Eye (tissue), 1 donor: ENCODE results near the gene SLC6A6.

ENCODE experiments used
- DNase-seq: peaks from one replicate; pipeline ENCODE4 v3.0.0-alpha.2; 2015

The SLC6A6 gene

GRCh38 chr3:14455571-14456317 is 53.3 kb downstream of the SLC6A6 start:
- DNase-seq = no peak

GRCh38 chr3:14456794-14457193 is 54.4 kb downstream of the SLC6A6 start:
- no peak for DNase-seq

GRCh38 chr3:14457481-14457880 is 55.1 kb downstream of the SLC6A6 start:
- DNase-seq = no peak

GRCh38 chr3:14457999-14458398 is 55.6 kb downstream of the SLC6A6 start:
- no peak for DNase-seq

- no peak for DNase-seq
These were observed 56.2 kb downstream of the SLC6A6 start for GRCh38 chr3:14458434-14459275.

- no peak for DNase-seq
These were observed 57.0 kb downstream of the SLC6A6 start for GRCh38 chr3:14459384-14459783.

- no peak for DNase-seq
These were observed 57.4 kb downstream of the SLC6A6 start for GRCh38 chr3:14459787-14460186.

GRCh38 chr3:14460342-14461005 is 58.1 kb downstream of the SLC6A6 start:
- no peak for DNase-seq

GRCh38 chr3:14461006-14461747 is 58.8 kb downstream of the SLC6A6 start:
- DNase-seq = no peak

- DNase-seq = peak; percentile 49
These were observed 59.4 kb downstream of the SLC6A6 start for GRCh38 chr3:14461748-14462324.

- DNase-seq = no peak
These were observed 60.3 kb downstream of the SLC6A6 start for GRCh38 chr3:14462738-14463137.

GRCh38 chr3:14463330-14464140 is 61.1 kb downstream of the SLC6A6 start:
- peak; percentile 33 for DNase-seq

- no peak for DNase-seq
These were observed 61.7 kb downstream of the SLC6A6 start for GRCh38 chr3:14464141-14464465.

GRCh38 chr3:14464521-14464920 is 62.1 kb downstream of the SLC6A6 start:
- no peak for DNase-seq

GRCh38 chr3:14465425-14465824 is 63.0 kb downstream of the SLC6A6 start:
- DNase-seq = no peak

- no peak for DNase-seq
These were observed 63.9 kb downstream of the SLC6A6 start for GRCh38 chr3:14466179-14466903.

- DNase-seq = peak; percentile 74
These were observed 65.6 kb downstream of the SLC6A6 start for GRCh38 chr3:14467814-14468620.

- DNase-seq = no peak
These were observed 66.2 kb downstream of the SLC6A6 start for GRCh38 chr3:14468621-14468981.

GRCh38 chr3:14470461-14470860 is 68.1 kb downstream of the SLC6A6 start:
- DNase-seq = no peak

- no peak for DNase-seq
These were observed 68.6 kb downstream of the SLC6A6 start for GRCh38 chr3:14471016-14471415.
